Measurements from ENCODE around the gene EPHA3. TPM values are rescaled to one million over a fixed set of nuclear protein-coding genes. Genes with fewer than 3 reads are reported as not detected.

The EPHA3 gene
- 1 to 10 TPM; 2.9 to 7.5 (median 5.1) TPM for total RNA-seq
- polyA plus RNA-seq = 1 to 10 TPM; 1.3 to 2.1 TPM
- long read RNA-seq, donor 1 = 0 reads
- long read RNA-seq, donor 2, full-length matches to known transcripts = 2 of 4 reads
- long read RNA-seq, donor 2, partial matches to known transcripts = 0 of 4 reads
- long read RNA-seq, donor 2, other reads (novel, unspliced or antisense) = 2 of 4 reads
- long read RNA-seq, donor 3, partial matches to known transcripts = 0 of 1 reads
- long read RNA-seq, donor 3, other reads (novel, unspliced or antisense) = 1 of 1 reads

DNA sequence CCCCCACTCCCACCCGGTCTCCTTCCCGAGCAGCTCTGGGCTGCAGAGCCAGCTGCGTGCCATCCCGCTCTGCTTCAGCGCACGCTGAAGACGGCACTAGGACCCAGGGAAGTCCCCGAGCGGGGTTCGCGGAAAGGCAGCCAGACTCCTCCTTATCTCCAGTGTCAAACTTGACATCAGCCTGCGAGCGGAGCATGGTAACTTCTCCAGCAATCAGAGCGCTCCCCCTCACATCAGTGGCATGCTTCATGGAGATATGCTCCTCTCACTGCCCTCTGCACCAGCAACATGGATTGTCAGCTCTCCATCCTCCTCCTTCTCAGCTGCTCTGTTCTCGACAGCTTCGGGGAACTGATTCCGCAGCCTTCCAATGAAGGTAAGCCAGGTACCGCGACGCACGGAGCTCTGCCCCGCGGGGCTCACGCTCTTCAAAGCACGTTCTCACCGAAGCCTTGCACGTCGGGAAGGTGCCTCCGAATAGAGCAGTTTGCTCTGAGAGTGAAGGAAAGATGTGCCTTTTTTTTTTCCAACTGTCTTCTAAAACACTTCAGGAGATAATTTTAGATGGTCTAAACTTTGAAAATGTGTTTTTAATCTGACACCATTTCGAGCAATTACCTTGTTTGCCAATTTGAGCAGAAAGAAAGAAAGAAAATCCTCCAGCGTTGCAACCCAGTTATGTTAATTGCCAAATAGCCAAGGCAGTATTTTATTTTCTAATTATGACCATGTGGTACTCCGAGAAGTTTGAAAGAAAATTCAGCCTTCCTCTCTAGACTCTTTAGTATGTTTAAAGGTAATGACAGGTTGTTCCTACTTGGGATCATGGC is at the start of gene EPHA3:
Gene EPHA3, plus strand, starts transcription at position 161 of the 830 bp plus-strand sequence. Its CDS starts 128 bp downstream, at position 289.
- peak; percentile 77 to 82 for DNase-seq
- H3K27me3 ChIP-seq = peaks cover 0 to 39% (median 24%) of the 10 kb centered on the region in 7 donors
- intact Hi-C loops (cut with DNase I) = no loop called here
- peak; percentile 85 to 95 (median 93) for ATAC-seq
- H3K4me3 ChIP-seq = peak within 1 kb of the TSS; percentile 32 to 65 (median 54)
- 1% methylated on average over 32 of the region's 32 CpGs for WGBS, 2 donors
- no peaks in the 10 kb centered on the region for H3K9me3 ChIP-seq
- no peaks in the 10 kb centered on the region for H3K36me3 ChIP-seq
- peaks cover 0 to 20% (median 0%) of the 10 kb centered on the region in 9 donors for H3K4me1 ChIP-seq
- peak within 1 kb of the TSS in 7 of 10 donors; percentile 5 to 66 (median 51) for H3K27ac ChIP-seq
- TF ChIP-seq, protein P1, sequence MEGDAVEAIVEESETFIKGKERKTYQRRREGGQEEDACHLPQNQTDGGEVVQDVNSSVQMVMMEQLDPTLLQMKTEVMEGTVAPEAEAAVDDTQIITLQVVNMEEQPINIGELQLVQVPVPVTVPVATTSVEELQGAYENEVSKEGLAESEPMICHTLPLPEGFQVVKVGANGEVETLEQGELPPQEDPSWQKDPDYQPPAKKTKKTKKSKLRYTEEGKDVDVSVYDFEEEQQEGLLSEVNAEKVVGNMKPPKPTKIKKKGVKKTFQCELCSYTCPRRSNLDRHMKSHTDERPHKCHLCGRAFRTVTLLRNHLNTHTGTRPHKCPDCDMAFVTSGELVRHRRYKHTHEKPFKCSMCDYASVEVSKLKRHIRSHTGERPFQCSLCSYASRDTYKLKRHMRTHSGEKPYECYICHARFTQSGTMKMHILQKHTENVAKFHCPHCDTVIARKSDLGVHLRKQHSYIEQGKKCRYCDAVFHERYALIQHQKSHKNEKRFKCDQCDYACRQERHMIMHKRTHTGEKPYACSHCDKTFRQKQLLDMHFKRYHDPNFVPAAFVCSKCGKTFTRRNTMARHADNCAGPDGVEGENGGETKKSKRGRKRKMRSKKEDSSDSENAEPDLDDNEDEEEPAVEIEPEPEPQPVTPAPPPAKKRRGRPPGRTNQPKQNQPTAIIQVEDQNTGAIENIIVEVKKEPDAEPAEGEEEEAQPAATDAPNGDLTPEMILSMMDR (IDR thresholded peaks at IDR 0.05) = no peak

DNA sequence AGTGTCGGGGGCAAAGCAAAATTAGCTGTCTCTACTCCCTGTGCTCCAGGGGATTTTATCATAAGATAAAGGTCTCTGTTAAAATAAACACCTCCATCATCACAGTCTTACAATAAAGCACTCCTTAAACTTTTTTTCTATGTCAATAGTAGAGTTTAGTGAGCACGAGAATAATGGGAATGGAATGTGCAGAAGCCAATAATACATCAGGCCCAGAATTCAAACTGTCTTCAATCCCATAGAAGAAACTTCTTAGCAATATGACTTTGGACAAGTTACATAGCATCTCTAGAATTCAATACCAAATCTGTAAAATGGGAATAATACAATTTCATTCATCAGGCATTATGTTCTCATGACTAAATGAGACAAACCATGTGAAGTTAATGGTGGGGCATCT is 49.0 kb upstream of the EPHA3 start:
- ATAC-seq = no peak
- no peak for DNase-seq
- TF ChIP-seq, protein P1 (IDR thresholded peaks at IDR 0.05) = no peak
- H3K4me3 ChIP-seq = no peak overlapping the region
- intact Hi-C loops (cut with DNase I) = no loop called here
- H3K27me3 ChIP-seq = no peaks in the 10 kb centered on the region
- no peaks in the 10 kb centered on the region for H3K9me3 ChIP-seq
- no peak overlapping the region for H3K27ac ChIP-seq
- no peaks in the 10 kb centered on the region for H3K4me1 ChIP-seq
- no peaks in the 10 kb centered on the region for H3K36me3 ChIP-seq
- WGBS, 2 donors = 74 to 81% methylated on average over 2 of the region's 2 CpGs

DNA sequence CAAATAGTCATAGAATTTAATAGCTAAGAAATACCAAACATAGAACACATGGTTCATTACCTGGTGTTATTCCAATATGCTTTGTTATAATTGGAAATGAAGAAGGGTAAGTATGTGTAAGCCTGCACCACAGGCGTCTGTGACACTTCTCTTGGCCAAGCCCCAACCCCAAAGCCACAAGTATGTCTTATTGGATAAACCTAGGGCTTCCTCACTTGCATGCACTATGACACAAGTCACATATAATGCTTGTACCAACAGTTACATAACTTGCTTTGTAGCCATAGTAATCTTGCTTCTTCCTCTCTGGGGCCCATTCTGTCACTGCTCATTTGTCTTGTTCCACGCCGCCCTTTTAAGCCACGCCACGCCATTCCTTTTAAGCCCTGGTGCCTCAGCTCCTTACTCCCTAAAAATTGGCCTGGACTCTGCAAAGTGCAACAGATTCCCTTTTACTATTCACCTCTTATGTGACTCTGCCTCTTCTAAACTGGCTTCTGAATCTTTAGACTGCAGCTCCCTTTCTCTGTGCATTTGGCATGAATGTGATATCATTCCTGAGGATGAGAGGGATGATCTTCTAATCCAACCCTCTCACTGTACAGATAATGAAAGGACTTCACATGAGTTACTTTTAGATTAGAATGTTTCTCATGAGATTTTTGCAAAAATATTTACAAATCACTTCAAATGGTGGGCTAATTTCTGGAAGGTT is 48.1 kb upstream of the EPHA3 start:
- ATAC-seq (peak in 1 of 8 donors; percentile 42), DNase-seq (no peak)
- Histone ChIP-seq H3K27me3 (no peaks in the 10 kb centered on the region), H3K36me3 (no peaks in the 10 kb centered on the region), H3K27ac (no peak overlapping the region), H3K4me1 (no peaks in the 10 kb centered on the region), H3K4me3 (no peak overlapping the region), H3K9me3 (no peaks in the 10 kb centered on the region)
- WGBS, 2 donors = 75 to 76% methylated on average over 5 of the region's 5 CpGs
- TF ChIP-seq, protein P1 (IDR thresholded peaks at IDR 0.05) = no peak
- intact Hi-C loops (cut with DNase I) = no loop called here

DNA sequence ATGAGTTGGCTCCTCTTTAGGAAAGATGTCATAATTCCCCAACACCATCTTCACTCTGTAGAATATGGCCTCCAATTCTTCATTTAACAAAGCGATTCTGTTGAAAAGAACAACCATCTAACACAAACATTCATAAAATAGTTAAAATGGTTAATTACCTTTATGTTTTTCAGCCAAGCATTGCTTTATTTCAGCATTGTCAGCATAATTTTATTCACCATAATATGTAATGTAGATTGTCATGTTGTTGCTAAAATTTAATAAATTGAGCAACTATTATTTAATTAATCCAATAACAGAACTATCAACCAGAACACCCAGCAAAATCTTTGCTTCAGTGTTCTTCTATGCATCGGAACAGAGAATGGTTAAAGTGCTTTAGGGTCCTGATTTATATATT is 46.2 kb upstream of the EPHA3 start:
- ATAC-seq = no peak
- intact Hi-C loops (cut with DNase I) = no loop called here
- Histone ChIP-seq H3K27me3 (no peaks in the 10 kb centered on the region), H3K36me3 (no peaks in the 10 kb centered on the region), H3K9me3 (no peaks in the 10 kb centered on the region), H3K4me1 (no peaks in the 10 kb centered on the region), H3K27ac (no peak overlapping the region), H3K4me3 (no peak overlapping the region)
- DNase-seq = no peak
- TF ChIP-seq, protein P1 (IDR thresholded peaks at IDR 0.05) = no peak
- WGBS, 2 donors = 94 to 98% methylated on average over 2 of the region's 2 CpGs
